Measurements from ENCODE around the gene RNF144A.

Gene RNF144A

DNA sequence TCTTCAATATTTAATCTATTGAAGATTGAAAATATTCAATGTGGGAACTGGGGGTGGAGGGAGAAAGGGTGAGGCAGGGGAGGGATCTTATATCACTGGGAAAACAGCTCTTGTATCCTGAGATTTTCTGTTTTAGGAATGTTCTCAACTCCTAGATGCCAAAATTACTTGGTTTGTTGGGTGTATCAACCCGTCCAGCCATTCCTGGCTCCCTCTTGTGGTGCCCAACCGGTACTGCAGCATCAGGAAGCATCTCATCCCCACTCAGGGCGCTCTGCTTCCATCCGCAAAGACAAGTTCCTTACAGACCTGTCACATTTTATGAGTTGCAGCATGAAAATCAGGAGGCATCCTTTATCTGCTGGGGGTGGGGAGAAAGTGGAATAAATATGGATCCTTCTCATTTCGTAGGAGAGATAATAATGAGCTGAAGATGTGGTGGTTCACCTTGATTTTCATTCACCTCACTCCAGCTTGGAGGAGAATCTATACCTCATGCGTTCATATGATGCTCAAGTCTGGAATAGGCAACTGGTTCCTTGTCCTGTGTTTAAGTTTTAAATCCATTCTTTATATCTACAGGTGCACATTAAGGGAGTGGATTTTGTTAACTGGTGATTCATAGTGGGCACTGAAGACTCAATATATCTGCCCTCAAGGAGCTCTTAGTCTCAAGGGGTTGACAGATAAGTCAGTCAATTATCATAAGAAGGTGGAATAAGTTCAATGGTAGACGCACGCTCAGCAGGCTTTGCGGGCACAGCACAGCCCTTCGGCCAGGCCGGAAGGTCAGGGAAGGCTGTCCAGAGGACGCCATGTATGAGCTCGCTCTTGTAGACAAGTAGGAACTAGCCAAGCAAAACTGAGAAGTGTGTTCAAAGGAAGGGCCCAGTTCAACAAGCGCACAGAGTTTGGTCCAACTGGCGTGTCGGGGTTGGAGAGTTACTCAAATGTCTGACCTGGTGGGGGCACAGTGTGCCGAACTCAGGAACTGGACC is 127.3 kb downstream of the RNF144A start:
- no peak for DNase-seq (ENCODE audit: low read depth)

DNA sequence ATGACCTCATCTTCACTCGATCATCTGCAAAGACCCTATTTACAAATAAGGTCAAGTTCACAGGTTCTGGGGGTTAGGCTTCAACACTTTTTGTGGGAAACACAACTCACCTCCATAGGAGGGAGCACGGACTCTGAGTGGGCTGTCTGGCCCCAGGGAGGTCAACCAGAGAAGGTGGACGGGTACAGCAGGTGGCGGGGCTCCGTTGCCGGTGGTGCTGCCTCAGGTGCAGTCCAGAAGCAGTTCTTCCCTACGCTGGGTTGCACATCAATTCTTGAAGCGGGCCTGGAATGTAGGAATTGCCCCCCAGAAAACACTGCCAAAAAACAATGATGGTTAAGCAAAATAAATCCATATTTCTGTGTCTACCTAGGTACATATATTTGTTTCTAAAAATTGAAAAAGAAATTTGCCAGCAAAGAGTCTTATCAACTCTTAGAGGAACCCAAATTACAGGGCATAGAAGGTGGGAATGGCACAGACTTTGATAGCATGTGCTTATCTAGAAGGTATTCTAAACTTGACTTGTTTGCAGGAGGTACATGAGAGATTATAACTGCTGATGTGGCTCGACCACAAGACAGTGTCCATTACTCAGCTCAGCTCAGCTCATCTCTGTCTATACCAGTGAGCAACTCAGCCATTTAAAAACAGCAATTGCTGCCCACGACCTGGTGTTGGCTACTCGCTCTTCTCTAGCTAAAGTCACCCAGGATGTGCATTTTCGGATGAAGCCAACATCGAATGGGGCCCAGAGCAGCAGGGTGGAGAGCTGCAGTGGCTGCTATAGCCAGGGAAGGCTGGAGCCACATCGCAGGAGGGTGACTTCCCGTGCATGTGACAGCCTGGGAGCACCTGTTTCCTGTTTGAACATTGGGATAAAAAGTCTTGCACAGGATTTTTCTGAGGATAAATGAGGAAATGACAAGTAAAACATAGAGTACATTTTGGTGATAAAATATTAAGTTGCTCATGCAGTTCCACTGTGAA is 128.7 kb downstream of the RNF144A start:
- no peak for DNase-seq (ENCODE audit: low read depth)

DNA sequence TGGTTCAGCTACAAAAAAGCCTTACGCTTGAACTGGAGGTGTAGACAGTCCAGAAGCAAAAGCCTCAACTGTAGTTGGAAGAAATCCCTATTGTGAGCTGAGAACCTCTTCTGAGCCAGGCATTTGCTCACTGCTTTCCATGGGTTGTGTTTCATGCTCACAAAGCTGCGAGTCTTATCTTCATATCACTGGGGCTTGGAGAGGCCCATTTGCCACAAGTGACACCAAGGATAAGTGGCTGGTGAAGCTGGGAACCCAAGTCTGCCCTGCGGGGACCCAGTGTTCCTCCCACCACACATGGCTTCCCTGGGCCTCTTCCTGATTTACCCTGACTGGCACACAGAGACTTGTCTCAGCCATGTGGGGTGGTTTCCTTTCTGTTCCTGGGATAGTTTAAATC is 130.4 kb downstream of the RNF144A start:
- no peak for DNase-seq (ENCODE audit: low read depth)

DNA sequence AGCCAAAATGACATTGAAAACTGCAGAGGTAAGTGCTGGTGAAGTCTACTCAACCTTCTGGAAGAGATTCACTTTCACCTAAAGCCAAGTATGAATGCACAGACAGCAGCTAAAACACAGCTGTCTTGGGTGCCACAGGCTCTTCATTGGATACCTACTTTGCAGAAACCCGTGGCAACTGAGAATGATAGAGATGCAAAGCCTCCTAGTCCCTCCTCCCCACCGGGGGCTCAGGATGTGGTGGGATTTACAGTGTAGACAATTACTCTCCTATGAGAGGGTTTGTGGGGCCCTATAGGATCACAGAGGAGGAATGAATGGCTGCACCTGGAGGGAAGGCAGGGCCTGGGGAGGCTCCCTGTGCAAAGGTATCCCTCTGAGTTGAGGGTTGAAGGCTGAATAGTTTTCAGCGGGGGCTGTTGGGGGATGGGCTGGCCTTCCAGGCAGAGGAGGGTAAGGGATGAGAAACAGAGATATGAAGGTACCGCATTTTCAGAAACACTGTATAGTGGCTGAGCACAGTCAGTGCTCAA is 131.6 kb downstream of the RNF144A start:
- DNase-seq (ENCODE audit: low read depth) = no peak

DNA sequence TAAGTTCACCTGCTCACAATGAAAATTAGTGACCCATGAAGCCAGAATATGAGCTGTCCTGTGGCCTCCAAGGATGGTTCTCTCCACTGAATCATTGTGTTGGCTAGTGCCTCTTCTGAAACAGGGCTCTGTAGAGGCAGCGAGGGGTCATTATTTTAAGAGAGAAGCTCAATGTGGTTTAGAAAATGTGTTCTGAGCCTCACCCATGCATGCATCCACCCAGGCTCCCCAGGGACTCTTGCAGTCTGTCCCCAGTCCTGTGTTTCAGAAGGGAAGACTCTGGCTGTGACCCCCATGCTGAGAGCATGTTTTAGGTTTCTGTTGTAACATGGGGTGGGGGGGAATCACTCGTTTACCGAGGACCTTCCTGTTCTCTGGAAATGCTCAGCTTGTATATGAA is 135.2 kb downstream of the RNF144A start:
- no peak for DNase-seq (ENCODE audit: low read depth)

DNA sequence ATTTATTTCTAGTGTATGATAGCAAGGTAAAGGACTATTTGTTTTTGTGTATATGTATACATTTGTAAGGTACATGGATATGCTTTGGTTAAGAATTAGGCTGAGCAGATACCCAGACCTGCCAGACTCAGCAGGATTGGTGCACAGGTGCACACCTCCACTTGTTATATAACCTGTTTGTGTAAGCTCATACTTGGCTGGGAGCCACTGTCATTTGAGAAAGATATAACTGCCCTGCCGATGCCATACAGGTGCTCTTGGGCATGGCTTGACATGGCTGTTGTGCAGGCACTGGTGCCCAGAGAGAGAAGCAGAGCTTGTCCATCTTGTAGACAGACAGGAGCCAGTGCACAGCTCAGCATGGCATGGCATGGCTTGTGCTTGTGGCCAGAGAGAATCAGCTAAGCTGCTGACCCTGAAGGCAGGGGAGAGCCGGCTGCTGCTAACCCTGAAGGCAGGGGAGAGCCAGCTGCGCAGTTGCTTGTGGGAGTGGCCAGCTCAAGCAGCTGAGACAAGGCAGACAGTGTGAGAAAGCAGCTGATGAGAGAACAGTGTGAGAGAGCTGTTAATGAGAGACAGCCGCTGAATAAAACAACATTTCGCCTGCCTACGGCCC is 136.5 kb downstream of the RNF144A start:
- no peak for DNase-seq (ENCODE audit: low read depth)

DNA sequence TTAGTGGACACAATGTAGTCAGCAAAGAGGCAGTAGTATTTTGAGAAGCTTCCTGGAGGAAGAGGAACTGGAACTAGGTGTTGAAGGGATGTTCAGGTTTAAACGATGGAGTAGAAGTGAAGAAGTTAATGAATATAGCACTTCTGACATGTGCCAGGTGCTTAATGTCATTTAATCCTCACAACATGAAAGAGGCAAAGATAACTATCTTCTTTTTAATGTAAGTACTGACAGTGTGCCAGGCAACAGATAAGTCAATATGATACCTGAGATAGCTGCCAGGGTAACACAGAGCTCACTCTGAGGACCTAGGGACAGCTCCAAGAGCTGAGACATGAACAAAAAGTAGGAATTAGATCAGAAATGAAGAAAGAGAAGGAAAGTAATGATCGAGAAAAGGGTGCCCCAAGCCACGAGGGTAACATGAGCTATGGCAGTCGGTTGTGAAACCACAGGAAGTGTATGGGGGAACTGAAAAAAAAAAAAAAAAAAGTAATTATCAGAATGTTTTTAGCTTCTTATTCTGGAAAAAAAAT is 140.7 kb downstream of the RNF144A start:
- no peak for DNase-seq (ENCODE audit: low read depth)

DNA sequence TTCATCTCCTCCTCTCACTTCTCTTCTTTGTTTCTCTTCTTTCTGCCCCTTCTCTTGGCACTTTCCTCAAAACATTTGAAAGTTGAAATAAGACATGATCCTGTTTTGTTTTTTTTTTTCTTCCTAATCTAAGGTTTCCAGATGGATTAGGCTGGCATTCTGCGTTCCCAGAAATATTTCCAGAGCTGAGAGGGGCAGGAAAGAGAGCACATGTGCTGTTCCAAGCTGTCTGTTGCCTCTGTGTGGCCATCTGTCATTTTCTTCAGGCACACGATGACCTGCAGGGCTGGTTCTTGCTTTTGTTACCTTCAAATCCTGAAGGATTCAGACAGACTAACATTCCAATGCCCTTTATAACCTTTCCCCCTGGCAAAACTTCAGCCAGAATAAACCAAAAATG is 142.9 kb downstream of the RNF144A start:
- no peak for DNase-seq (ENCODE audit: low read depth)

DNA sequence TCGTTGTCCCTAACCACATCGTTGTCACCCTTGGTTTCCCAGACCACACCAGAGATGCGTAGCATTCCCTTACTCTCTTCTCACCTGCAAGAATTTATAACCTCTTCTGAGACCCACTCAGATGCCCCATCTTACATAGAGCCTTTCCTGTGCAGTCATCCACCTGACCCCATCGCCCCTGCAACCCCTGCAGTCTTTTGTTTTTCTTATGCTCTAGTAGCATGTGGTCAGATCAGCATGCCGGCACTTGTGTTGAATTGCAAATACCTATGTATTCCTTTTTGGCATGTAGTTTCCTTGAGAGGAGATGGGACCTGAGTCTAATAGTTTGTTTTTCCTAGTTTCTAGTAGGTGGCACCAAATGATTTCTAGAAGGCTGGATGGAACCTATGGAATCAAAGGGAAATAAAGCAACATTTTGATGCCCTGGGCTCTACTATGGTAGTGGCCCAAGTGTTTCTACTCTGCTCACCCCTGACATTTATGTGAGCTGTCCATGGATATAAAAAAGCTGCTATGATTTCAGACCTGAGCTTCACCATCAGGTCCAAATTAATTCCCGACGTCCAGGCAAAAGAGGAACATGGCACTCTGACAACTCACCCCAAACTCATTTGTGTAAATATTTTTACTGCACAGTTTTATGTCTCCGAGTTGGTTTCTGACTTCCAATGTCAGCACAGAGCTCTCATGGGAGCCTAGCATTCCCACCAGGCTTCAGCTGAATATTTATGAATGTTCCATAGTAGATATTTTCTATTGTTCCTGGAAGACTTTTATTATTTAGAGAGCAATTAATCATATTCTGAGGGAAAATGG is 143.6 kb downstream of the RNF144A start:
- DNase-seq (ENCODE audit: low read depth) = no peak

DNA sequence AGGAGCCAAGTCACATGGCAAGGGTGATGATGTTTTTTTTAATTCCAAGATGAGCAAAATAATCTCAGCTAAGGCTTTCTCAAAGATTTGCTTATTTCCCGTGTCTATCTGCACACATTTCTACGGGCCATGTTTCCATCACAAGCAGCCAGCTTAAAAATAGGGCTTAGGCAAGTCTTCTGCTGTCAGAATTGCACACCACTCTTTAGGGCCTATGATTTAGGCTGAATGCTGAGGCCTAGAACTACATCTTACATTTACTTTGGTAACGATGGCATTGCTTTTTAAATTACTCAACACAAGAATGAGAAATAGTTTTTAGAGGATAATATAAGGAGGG is 144.2 kb downstream of the RNF144A start:
- DNase-seq (ENCODE audit: low read depth) = no peak

DNA sequence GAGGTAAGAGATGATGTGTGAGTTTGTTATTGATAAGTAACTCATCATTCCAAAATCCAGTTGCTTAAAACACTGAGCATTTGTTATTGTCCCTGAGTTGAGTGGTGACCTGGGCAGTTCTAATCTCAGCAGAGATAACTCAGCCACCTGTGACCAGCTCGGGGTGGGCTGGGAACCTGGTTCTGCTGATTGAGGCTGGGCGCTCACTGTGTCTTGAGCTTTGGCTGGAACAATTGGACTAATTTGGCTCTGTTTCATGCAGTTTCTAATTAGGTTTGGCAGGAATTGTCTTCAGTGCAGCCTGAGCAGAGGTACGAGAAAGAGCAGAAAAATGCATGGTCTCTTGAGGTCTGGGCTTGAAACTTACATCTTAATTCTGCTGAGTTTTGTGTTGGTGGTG is 144.7 kb downstream of the RNF144A start:
- DNase-seq (ENCODE audit: low read depth) = no peak

DNA sequence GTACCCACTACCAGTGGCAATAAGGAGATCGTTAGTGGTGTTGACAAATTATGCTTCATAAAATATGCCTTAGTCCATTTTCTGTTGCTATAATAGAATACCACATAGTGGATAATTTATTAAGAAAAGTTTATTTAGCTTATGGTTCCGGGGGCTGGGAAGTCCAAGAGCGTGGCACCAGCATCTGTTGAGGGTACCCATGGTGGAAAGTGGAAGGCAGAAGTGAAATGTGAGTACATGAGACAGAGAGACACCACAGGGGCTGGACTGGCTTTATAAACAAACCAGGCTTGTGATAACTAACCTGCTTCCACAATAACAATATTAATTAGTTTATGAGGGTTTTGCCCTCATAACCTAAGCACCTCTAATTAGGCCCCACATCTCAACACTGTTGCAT is 146.6 kb downstream of the RNF144A start:
- DNase-seq (ENCODE audit: low read depth) = no peak

DNA sequence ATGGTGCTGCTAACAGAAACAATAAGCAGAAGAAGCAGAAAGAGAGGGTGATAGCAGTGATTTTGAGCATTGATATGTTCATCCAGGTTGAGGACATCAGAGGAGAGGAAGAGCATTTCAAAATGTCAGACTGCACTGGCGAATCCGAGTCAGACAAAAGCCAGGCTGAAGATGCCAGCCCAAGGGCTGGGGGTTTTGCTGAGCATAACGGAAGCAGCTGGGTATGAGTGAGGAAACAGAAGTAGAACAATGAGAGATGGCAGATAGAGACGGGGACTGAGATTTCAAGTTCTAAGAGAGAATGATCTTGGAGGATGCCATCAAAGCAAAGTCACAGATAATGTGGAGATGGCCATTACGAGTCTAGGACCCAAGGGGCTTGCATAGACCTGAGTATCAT is 151.2 kb downstream of the RNF144A start:
- DNase-seq (ENCODE audit: low read depth) = no peak

DNA sequence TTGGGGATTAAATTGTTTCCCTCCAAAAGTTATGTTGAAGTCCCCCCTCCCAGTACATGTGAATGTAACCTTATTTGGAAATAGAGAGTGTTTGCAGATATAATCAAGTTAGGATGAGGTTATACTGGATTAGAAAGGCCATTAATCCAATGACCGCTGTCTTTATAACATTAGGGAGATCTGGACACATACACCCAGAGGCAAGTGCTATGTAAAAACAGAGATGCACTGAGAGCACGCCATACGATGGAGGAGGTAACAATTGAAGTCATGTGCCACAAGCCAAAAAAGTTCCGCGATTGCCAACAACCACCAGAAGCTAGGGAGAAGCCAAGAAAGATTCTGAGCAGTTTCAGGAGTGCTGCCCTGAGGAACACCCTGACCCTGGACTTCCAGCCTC is 153.3 kb downstream of the RNF144A start:
- DNase-seq (ENCODE audit: low read depth) = no peak

DNA sequence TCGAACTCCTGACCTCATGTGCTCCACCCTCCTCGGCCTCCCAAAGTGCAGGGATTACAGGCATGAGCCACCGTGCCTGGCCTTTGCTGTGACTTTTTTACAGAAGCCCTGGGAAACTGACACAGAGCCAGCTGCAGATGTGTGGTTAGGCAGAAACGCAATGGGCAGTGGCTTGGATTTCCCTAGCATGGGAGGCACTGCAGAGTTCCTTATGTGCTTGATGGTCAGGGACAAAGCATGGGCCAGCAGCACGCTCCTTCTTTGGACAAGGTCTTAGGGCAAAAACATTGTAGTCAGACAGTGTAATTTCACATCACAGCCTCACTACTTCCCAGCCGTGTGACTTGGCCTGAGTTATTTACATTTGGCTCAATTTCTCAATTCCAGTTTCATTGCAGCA is 153.9 kb downstream of the RNF144A start:
- no peak for DNase-seq (ENCODE audit: low read depth)

DNA sequence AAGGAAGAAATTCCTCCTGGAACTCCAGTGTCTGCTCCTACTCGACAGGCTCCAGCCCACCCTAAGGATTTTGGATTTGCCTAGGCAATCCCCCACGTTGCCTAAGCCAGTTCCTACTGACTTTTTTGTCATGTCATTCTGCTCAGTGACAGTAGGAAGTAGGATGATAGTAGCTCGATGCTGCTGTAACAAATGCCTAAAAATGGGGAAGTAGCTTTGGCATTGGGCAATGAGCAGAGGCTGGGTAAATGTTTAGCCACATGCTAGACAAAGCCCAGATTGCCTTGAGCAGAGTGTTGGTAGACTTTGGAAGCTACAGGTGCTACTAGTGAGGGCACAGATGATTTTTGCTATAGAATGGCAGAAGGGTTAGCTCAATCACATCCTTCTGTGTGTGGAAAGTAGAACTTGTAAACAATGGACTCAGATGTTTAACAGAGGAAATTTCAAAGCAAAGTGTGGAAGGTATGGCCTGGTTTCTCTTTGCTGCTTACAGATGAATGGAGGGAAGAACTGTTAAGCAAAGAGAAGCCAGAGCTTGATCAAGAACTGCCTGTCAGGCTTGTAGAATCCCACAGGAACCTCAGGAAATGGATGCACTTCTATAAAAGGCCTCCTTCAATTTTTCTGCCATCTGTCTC is 154.8 kb downstream of the RNF144A start:
- no peak for DNase-seq (ENCODE audit: low read depth)

DNA sequence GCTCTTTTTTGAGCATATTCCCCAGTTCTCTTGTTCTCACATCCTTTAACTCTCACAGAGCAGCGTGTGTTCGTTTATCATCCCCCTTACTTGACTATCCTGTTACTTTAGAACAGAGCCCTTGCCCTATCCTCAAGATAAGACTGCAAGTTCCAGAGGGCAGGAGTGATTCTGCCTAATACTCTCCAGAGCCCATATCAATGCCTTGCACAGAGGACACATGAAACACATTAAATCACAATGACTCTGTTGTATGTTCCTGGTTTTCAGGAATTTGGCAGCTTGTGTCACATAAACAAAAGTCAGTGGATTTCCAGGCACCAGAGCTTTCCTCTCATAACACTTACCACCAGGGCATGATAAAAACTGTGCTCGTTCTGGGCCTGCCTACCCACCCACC is 156.7 kb downstream of the RNF144A start:
- DNase-seq (ENCODE audit: low read depth) = no peak

DNA sequence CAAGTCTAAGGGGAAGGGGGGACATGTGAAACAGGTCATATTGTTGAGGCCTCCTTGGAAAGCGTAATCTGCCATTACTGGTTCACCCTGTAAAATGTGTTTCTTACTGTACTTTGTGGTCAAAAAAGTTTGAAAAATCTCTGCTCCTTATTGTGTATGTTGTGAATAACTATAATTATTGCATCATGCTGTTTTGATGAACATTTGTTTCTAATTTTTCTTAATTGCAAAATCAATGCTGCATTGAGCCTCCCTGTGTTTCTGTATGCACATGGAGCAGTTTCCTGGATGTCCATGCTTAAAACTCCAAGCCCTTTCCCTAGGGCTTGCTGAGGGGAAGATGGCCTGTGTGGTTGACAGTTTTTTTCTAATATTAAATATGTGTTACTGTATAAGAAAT is 158.6 kb downstream of the RNF144A start:
- DNase-seq (ENCODE audit: low read depth) = no peak

DNA sequence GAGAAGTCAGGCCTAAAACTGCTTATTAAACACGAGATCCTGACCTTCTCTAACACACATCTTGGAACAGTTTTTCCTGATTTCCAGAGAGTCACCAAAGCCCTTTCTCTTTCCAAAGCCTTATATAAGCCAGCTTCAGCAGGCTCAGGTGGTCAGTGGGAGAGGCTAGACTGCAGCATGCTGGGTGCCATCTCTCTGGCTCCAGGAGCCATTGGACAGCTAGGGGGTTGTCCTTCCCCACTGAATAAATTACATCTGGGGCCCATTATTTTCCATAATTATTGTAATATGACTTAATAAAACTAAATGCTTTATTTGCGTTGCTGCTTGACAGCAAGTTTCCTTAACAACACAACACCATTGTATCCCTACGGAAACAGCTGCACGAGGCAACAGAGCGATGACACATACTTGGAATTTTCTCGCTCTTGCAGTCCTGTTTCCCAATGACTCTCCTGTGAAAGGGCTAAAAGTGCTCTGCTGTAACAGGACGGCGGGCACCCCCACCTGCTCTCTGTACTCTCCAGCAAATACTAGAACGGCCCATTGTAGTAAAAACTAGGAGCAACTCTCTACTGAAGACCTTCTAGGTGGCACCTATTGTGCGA is 160.6 kb downstream of the RNF144A start:
- no peak for DNase-seq (ENCODE audit: low read depth)
